ENCODE measurements around the gene RAET1L.
"Not testable (repeated sequence)": the region's sequence is repeated elsewhere in the genome, so short reads cannot be mapped to it uniquely, and the experiment has no call there.

RAET1L gene

GRCh38 chr6:149990212-149990660, 35.1 kb downstream of the RAET1L start:
- DNase-seq = no peak

GRCh38 chr6:149988550-149989346, 36.6 kb downstream of the RAET1L start:
- DNase-seq = no peak

- DNase-seq = no peak
These were observed 37.7 kb downstream of the RAET1L start for GRCh38 chr6:149987602-149988107.

GRCh38 chr6:149985481-149985937, 39.8 kb downstream of the RAET1L start:
- DNase-seq = no peak

- no peak for DNase-seq
These were observed 40.6 kb downstream of the RAET1L start for GRCh38 chr6:149984773-149985172.

GRCh38 chr6:149983145-149983544, 42.2 kb downstream of the RAET1L start:
- no peak for DNase-seq

GRCh38 chr6:149979293-149979692, 46.0 kb downstream of the RAET1L start:
- DNase-seq = no peak

- DNase-seq = no peak
These were observed 46.7 kb downstream of the RAET1L start for GRCh38 chr6:149978610-149979009.

- DNase-seq = no peak
These were observed 48.1 kb downstream of the RAET1L start for GRCh38 chr6:149977221-149977620.

GRCh38 chr6:149975400-149975799, 49.9 kb downstream of the RAET1L start:
- DNase-seq = no peak

- DNase-seq = no peak
These were observed 50.5 kb downstream of the RAET1L start for GRCh38 chr6:149974825-149975224.

GRCh38 chr6:149974394-149974793, 50.9 kb downstream of the RAET1L start:
- DNase-seq = not testable (repeated sequence)

GRCh38 chr6:149969635-149970034, 55.7 kb downstream of the RAET1L start:
- DNase-seq = no peak

GRCh38 chr6:149968909-149969308, 56.4 kb downstream of the RAET1L start:
- DNase-seq = not testable (repeated sequence)
